Fibroblast of pulmonary artery (primary cell): Measurements from ENCODE around the gene TSC22D1.

Source experiments
- DNase-seq: peaks from one replicate; pipeline ENCODE4 v3.0.0-alpha.2; 2010; ENCODE audit warnings: low read depth
- H3K4me3 ChIP-seq: replicated peaks from 2 replicates; pipeline ENCODE4 v1.5.1; 2011; ENCODE audit warnings: low read depth, mild to moderate bottlenecking, control low read depth, low read length, moderate library complexity
- CTCF ChIP-seq: IDR thresholded peaks from 2 replicates; pipeline ENCODE4 v1.5.1; 2011; ENCODE audit warnings: mild to moderate bottlenecking, control low read depth, low read length, inconsistent platforms; ENCODE audit errors: missing control alignments

The TSC22D1 gene

DNA sequence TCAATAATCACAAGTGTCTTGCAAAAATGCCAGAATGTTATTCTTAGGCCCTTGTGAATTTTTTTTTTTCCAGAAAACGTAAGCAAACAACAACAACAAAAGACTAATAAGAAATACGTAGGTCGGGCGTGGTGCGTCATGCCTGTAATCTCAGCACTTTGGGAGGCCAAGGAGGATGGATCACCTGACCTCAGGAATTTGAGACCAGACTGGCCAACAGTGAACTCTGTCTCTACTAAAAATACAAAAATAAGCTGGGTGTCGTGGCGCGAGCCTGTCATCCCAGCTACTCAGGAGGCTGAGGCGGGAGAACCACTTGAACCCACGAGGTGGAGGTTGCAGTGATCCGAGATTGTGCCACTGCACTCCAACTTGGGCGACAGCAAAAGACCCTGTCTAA is 20.9 kb downstream of the TSC22D1 start:
- no peak overlapping the region for H3K4me3 ChIP-seq
- DNase-seq, result no peak
- TF ChIP-seq CTCF, result no peak

DNA sequence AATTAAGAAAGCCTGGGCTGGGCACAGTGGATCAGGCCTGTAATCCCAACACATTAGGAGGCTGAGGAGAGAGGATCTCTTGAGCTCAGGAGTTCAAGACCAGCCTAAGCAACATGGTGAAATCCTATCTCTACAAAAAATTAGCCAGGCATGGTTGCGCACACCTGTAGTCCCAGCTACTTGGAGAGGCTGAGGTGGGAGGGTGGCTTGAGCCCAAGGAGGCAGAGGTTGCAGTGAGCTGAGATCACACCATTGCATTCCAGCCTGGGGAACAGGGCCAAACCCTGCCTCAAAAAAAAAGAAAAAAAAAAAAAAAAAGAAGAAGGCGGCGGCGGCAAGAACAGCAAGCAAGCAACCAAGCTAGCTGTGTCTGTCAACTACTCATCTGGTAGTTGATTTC is 26.7 kb downstream of the TSC22D1 start:
- H3K4me3 ChIP-seq, result no peak overlapping the region
- no peak for DNase-seq
- TF ChIP-seq CTCF, result no peak

DNA sequence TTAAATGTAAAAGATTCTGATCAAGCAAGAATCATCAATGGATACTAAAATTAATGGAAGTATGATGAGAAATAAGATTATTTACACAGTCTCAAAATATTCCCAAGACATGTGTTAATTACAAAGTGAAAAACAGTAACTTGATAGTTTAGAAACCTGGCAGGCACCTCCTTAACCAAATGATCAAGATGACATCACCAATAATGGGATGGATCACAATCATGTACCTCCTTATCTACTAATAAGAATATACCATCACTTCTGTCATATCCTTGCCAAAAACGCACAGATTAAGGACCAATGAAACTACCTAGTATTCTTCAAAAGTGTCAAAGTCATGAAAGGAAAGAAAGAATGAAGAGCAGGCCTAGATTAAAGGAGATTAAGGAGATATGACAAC is 30.0 kb downstream of the TSC22D1 start:
- DNase-seq, result no peak
- TF ChIP-seq CTCF, result no peak
- H3K4me3 ChIP-seq, result no peak overlapping the region

GRCh38 chr13:44543369-44543768 is 32.8 kb downstream of the TSC22D1 start:
- no peak overlapping the region for H3K4me3 ChIP-seq
- DNase-seq, result no peak
- TF ChIP-seq CTCF, result no peak

DNA sequence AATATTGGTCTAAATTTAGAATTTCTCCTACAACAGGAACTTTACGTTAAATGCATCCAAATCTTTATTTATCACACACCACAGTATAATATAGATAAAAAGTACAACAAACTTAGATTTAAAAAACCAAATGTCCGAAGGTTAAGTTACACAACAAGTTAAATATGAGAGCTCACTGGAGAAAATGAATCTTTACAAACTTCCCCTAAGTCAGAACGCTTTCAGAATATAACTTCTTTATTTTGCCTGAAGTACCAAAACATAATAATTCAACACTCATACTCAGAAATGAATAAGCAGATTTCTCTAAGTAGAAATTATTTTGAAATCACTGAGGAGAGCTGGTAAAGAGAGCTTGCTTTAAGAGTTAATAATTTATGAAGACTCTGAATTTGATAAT is 33.8 kb downstream of the TSC22D1 start:
- H3K4me3 ChIP-seq, result no peak overlapping the region
- no peak for TF ChIP-seq CTCF
- DNase-seq, result no peak

DNA sequence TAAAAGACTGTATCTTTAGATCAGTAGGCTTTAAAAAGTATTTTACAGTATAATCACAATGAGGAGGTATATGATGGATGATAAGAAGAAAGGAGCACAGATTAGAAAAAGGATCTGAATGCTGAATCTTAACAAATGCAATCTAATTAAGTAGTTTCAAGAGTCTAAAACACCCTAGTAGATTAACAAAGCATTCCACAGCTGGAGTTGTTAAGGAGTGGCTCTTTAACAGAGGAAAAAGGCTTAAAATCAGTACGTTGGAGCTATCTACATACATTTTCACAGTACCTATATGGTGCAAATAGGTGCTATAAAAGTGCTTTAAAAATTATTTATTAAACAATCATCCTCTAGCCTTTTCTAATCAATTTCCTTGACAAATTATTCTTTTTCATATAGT is 34.5 kb downstream of the TSC22D1 start:
- DNase-seq, result no peak
- no peak overlapping the region for H3K4me3 ChIP-seq
- no peak for TF ChIP-seq CTCF

- no peak for DNase-seq
- no peak for TF ChIP-seq CTCF
- H3K4me3 ChIP-seq, result no peak overlapping the region
These were observed 35.2 kb downstream of the TSC22D1 start for GRCh38 chr13:44540761-44541434.
